ENCODE measurements around the gene RSRC2.
"Not testable (repeated sequence)": the region's sequence is repeated elsewhere in the genome, so short reads cannot be mapped to it uniquely, and the experiment has no call there.

Gene RSRC2, protein sequence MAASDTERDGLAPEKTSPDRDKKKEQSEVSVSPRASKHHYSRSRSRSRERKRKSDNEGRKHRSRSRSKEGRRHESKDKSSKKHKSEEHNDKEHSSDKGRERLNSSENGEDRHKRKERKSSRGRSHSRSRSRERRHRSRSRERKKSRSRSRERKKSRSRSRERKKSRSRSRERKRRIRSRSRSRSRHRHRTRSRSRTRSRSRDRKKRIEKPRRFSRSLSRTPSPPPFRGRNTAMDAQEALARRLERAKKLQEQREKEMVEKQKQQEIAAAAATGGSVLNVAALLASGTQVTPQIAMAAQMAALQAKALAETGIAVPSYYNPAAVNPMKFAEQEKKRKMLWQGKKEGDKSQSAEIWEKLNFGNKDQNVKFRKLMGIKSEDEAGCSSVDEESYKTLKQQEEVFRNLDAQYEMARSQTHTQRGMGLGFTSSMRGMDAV

DNA sequence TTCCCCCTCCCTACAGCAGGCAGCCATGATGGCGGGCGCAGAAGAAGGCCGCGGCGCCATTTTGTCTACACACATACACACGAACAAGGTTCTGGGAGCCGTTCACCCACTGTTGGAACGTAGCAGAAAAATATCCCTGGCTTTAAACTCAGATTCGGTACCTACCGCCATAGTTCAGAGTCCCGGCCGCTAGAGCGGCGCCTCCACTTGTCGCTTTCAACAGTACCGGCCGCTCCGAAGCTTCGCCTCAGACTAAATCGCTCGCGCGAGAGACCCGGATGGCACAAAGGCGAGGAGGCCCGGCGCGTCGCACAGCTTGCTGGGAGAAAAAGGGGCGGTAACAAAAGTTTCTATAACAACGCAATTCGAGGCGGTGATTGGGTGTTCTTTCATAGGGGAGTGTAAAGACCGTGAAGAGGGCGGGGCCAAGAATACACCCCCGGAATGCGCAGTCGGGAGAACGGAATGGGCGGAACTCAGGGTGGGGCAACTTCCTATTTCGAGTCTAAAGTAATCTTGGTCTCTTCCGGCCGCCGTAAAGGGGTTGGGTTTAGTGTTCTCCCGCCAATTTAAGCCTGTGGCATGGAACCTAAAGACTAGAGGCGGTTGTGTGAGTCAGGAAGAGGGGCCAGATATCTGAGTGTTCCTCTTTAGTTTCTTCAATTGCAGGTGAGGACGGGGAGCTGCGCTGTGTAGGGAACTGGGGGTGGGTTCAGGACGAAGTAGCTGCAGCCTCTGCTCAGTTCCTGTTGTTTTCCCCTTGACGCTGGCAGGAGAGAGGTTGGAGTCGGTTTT lies at the start of gene RSRC2, which contains the start of gene KNTC1:
Gene RSRC2 (minus strand): TSS at position 254 of the 795 bp plus-strand sequence. CDS start 83 bp downstream, at position 171.
Gene KNTC1 (plus strand): TSS at position 567 of the 795 bp plus-strand sequence. CDS start 2,815 bp downstream, outside the sequence.
- TF ChIP-seq, protein P1, sequence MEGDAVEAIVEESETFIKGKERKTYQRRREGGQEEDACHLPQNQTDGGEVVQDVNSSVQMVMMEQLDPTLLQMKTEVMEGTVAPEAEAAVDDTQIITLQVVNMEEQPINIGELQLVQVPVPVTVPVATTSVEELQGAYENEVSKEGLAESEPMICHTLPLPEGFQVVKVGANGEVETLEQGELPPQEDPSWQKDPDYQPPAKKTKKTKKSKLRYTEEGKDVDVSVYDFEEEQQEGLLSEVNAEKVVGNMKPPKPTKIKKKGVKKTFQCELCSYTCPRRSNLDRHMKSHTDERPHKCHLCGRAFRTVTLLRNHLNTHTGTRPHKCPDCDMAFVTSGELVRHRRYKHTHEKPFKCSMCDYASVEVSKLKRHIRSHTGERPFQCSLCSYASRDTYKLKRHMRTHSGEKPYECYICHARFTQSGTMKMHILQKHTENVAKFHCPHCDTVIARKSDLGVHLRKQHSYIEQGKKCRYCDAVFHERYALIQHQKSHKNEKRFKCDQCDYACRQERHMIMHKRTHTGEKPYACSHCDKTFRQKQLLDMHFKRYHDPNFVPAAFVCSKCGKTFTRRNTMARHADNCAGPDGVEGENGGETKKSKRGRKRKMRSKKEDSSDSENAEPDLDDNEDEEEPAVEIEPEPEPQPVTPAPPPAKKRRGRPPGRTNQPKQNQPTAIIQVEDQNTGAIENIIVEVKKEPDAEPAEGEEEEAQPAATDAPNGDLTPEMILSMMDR (IDR thresholded peaks at IDR 0.05; ENCODE audit: low read depth, low read length): no peak
- DNase-seq (ENCODE audit: low read depth in 2 of 2): peak; percentile 100
- peak within 1 kb of the TSS; percentile 76 to 89 for H3K4me3 ChIP-seq (replicated peaks in 1 of 2; ENCODE audit: low read depth in 2 of 2, low read length in 2 of 2)

DNA sequence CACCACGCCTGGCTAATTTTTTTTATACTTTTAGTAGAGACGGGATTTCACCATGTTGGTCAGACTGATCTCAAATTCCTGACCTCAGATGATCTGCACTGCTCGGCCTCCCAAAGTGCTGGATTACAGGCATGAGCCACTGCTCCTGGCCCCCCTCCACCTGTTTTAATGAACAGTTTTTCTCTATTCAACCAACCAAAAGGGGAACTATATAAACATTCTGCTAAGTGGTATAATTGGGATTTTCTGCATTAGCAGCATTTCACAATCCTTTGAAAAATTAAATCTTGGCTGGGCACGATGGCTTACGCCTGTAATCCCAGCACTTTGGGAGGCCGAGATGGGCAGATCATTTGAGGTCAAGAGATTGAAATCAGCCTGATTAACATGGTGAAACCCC lies 45.1 kb upstream of the RSRC2 start:
- no peak for DNase-seq (ENCODE audit: low read depth in 2 of 2)
- TF ChIP-seq, protein P1 (IDR thresholded peaks at IDR 0.05; ENCODE audit: low read depth, low read length): no peak
- H3K4me3 ChIP-seq (replicated peaks in 1 of 2; ENCODE audit: low read depth in 2 of 2, low read length in 2 of 2): no peak overlapping the region

- DNase-seq (ENCODE audit: low read depth in 2 of 2): peak in 1 of 2 donors; percentile 7
- H3K4me3 ChIP-seq (replicated peaks in 1 of 2; ENCODE audit: low read depth in 2 of 2, low read length in 2 of 2): not testable (repeated sequence)
Measured at GRCh38 chr12:122570006-122570405, 43.3 kb upstream of the RSRC2 start.

- DNase-seq (ENCODE audit: low read depth in 2 of 2): no peak
- H3K4me3 ChIP-seq (replicated peaks in 1 of 2; ENCODE audit: low read depth in 2 of 2, low read length in 2 of 2): no peak overlapping the region
- TF ChIP-seq, protein P1 (IDR thresholded peaks at IDR 0.05; ENCODE audit: low read depth, low read length): no peak
Measured at GRCh38 chr12:122569288-122569687, 42.6 kb upstream of the RSRC2 start.

- H3K4me3 ChIP-seq (replicated peaks in 1 of 2; ENCODE audit: low read depth in 2 of 2, low read length in 2 of 2); DNase-seq (ENCODE audit: low read depth in 2 of 2): not testable (repeated sequence)
Measured at GRCh38 chr12:122566816-122567215, 40.1 kb upstream of the RSRC2 start.

GRCh38 chr12:122563361-122563760 lies 36.6 kb upstream of the RSRC2 start:
- DNase-seq (ENCODE audit: low read depth in 2 of 2): no peak
- TF ChIP-seq, protein P1 (IDR thresholded peaks at IDR 0.05; ENCODE audit: low read depth, low read length): no peak
- no peak overlapping the region for H3K4me3 ChIP-seq (replicated peaks in 1 of 2; ENCODE audit: low read depth in 2 of 2, low read length in 2 of 2)

DNA sequence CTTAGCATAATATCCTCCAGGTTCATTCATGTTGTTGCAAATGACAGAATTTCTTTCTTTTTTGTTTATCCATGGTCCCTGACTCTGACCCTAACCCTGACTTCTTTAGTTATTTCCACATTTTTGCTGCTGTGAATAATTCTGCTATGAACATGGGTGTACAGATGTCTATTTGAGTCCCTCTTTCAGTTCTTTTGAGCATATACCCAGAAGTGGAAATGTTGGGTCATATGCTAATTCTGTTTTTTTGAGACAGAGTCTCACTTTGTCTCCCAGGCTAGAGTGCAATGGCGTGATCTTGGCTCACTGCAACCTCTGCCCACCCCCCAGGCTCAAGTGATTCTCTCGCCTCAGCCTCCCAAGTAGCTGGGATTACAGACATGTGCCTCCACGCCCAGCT lies 33.4 kb upstream of the RSRC2 start:
- TF ChIP-seq, protein P1 (IDR thresholded peaks at IDR 0.05; ENCODE audit: low read depth, low read length): no peak
- H3K4me3 ChIP-seq (replicated peaks in 1 of 2; ENCODE audit: low read depth in 2 of 2, low read length in 2 of 2): no peak overlapping the region
- no peak for DNase-seq (ENCODE audit: low read depth in 2 of 2)
